ENCODE data around the gene VSIG10.

VSIG10 gene

DNA sequence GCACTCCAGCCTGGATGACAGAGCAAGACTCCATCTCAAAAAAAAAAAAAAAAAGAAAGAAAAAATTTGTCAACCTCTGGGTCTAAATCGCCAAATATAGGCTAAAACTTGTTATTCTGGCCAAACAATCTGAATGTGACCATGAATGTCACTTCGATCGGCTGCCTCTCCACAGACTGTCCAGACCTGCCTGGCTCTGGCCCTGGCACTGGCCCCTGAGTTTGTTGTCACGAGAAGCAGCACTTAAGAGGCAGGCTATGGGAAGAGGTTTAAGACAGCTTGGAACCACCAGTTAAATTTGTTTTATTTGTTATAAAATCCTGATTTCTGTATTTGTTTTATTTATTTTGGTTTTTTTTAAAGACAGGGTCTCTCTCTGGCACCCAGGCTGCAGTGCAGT is 57.4 kb downstream of the VSIG10 start:
- H3K4me1 ChIP-seq (ENCODE audit: control insufficient read depth in 2 of 2, insufficient read depth in 1 of 2, low read depth in 1 of 2, low read length in 2 of 2): no peaks in the 10 kb centered on the region
- H4K8ac ChIP-seq (ENCODE audit: low read depth, low read length): no peak overlapping the region
- no peak overlapping the region for H3K4me2 ChIP-seq (ENCODE audit: insufficient read depth, low read length, poor library complexity, severe bottlenecking)
- H2AK5ac ChIP-seq (ENCODE audit: low read depth, low read length): no peak overlapping the region
- no peak overlapping the region for H4K91ac ChIP-seq (ENCODE audit: low read depth, low read length, poor library complexity)
- H3K4ac ChIP-seq (ENCODE audit: low read length): no peak overlapping the region
- H3K36me3 ChIP-seq (replicated peaks in 1 of 2; ENCODE audit: control insufficient read depth in 2 of 2, insufficient read depth in 2 of 2, low read length in 2 of 2): peaks cover 12 to 92% of the 10 kb centered on the region in 2 donors
- no peak overlapping the region for H3K27ac ChIP-seq (replicated peaks; ENCODE audit: low read length)
- no peak for DNase-seq (ENCODE audit: low spot score)
- H3K4me3 ChIP-seq (ENCODE audit: low read length in 2 of 2): no peak overlapping the region
- no peak overlapping the region for H3K9ac ChIP-seq (ENCODE audit: low read depth, low read length, poor library complexity)
- H3K9me3 ChIP-seq (replicated peaks in 1 of 2; ENCODE audit: control insufficient read depth in 2 of 2, insufficient read depth in 1 of 2, low read depth in 1 of 2, low read length in 2 of 2): no peaks in the 10 kb centered on the region
- no peak overlapping the region for H2BK120ac ChIP-seq (ENCODE audit: low read depth, low read length)
- no peak overlapping the region for H2BK12ac ChIP-seq (ENCODE audit: low read length)
- no peak overlapping the region for H3K14ac ChIP-seq (ENCODE audit: low read length)
- WGBS, 2 donors (ENCODE audit: extremely low coverage in 2 of 2, insufficient read length in 2 of 2, insufficient replicate concordance in 1 of 2): no CpG with 5 or more reads among the region's 4 CpGs
- H3K79me1 ChIP-seq (ENCODE audit: low read depth, low read length): peaks cover 1% of the 10 kb centered on the region
- H2BK15ac ChIP-seq (ENCODE audit: low read length): no peak overlapping the region
- no peak overlapping the region for H2BK5ac ChIP-seq (ENCODE audit: low read length)
- no peak overlapping the region for H3K23ac ChIP-seq (ENCODE audit: low read depth, low read length, poor library complexity)
- H3K27me3 ChIP-seq (ENCODE audit: control insufficient read depth in 3 of 3, insufficient read depth in 3 of 3, low read depth in 1 of 3, low read length in 3 of 3): no peaks in the 10 kb centered on the region
- no peak overlapping the region for H3K18ac ChIP-seq (ENCODE audit: low read length)
- H2AFZ ChIP-seq (ENCODE audit: low read length): no peak overlapping the region

DNA sequence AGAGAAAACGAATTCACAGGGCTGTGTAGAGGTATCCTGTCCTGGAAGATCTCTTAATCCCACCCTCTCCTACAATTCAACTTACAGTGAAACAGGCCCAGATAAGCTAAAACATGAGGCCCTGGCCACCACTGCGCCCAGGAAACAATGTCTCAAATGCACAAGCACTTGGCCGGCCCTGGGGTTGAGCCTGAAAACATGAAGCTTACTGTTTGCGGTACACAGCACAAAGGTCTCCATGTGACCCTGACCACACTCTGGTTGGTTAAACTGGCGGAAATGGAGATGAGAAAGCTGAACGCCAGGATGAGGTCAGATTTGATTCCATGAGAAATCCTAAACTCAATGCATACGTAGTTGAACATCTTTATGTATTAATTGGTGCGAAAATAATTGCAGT is 59.2 kb downstream of the VSIG10 start:
- no peak overlapping the region for H2BK12ac ChIP-seq (ENCODE audit: low read length)
- H3K79me1 ChIP-seq (ENCODE audit: low read depth, low read length): no peaks in the 10 kb centered on the region
- H3K4me2 ChIP-seq (ENCODE audit: insufficient read depth, low read length, poor library complexity, severe bottlenecking): no peak overlapping the region
- no peak overlapping the region for H2BK5ac ChIP-seq (ENCODE audit: low read length)
- H3K36me3 ChIP-seq (replicated peaks in 1 of 2; ENCODE audit: control insufficient read depth in 2 of 2, insufficient read depth in 2 of 2, low read length in 2 of 2): peaks cover 18 to 92% of the 10 kb centered on the region in 2 donors
- no peaks in the 10 kb centered on the region for H3K4me1 ChIP-seq (ENCODE audit: control insufficient read depth in 2 of 2, insufficient read depth in 1 of 2, low read depth in 1 of 2, low read length in 2 of 2)
- H3K23ac ChIP-seq (ENCODE audit: low read depth, low read length, poor library complexity): no peak overlapping the region
- H3K4me3 ChIP-seq (ENCODE audit: low read length in 2 of 2): no peak overlapping the region
- H3K9me3 ChIP-seq (replicated peaks in 1 of 2; ENCODE audit: control insufficient read depth in 2 of 2, insufficient read depth in 1 of 2, low read depth in 1 of 2, low read length in 2 of 2): no peaks in the 10 kb centered on the region
- H3K14ac ChIP-seq (ENCODE audit: low read length): no peak overlapping the region
- no peak overlapping the region for H2AK5ac ChIP-seq (ENCODE audit: low read depth, low read length)
- no peak overlapping the region for H4K91ac ChIP-seq (ENCODE audit: low read depth, low read length, poor library complexity)
- no peak overlapping the region for H3K27ac ChIP-seq (replicated peaks; ENCODE audit: low read length)
- no peak overlapping the region for H3K18ac ChIP-seq (ENCODE audit: low read length)
- no peak for DNase-seq (ENCODE audit: low spot score)
- no peaks in the 10 kb centered on the region for H3K27me3 ChIP-seq (ENCODE audit: control insufficient read depth in 3 of 3, insufficient read depth in 3 of 3, low read depth in 1 of 3, low read length in 3 of 3)
- no peak overlapping the region for H3K4ac ChIP-seq (ENCODE audit: low read length)
- no peak overlapping the region for H3K9ac ChIP-seq (ENCODE audit: low read depth, low read length, poor library complexity)
- no peak overlapping the region for H2AFZ ChIP-seq (ENCODE audit: low read length)
- H2BK15ac ChIP-seq (ENCODE audit: low read length): no peak overlapping the region
- no CpG with 5 or more reads among the region's 8 CpGs for WGBS, 2 donors (ENCODE audit: extremely low coverage in 2 of 2, insufficient read length in 2 of 2, insufficient replicate concordance in 1 of 2)
- H2BK120ac ChIP-seq (ENCODE audit: low read depth, low read length): no peak overlapping the region
- H4K8ac ChIP-seq (ENCODE audit: low read depth, low read length): no peak overlapping the region

DNA sequence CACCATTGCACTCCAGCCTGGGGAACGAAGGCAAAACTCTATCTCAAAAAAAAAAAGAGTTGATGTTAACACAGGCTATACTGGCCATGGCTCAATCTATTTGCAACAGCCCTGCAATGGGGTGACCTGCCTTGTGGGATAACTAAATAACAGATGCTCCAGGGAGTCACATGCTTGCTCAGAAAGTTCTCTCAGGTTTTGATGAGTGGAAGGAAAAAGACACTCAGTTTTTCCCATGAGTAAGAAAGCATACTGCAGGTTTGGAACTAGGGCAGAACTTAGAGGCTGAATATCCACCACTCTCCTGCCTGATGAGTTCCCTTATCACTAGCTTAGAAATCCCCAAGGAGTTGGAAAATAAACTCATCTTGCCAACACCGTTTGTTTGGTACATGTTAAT is 59.7 kb downstream of the VSIG10 start:
- H3K4ac ChIP-seq (ENCODE audit: low read length): no peak overlapping the region
- H2AK5ac ChIP-seq (ENCODE audit: low read depth, low read length): no peak overlapping the region
- no peaks in the 10 kb centered on the region for H3K4me1 ChIP-seq (ENCODE audit: control insufficient read depth in 2 of 2, insufficient read depth in 1 of 2, low read depth in 1 of 2, low read length in 2 of 2)
- no peak overlapping the region for H2AFZ ChIP-seq (ENCODE audit: low read length)
- no peak for DNase-seq (ENCODE audit: low spot score)
- no peak overlapping the region for H3K23ac ChIP-seq (ENCODE audit: low read depth, low read length, poor library complexity)
- no peak overlapping the region for H2BK5ac ChIP-seq (ENCODE audit: low read length)
- no peak overlapping the region for H3K27ac ChIP-seq (replicated peaks; ENCODE audit: low read length)
- no peak overlapping the region for H2BK120ac ChIP-seq (ENCODE audit: low read depth, low read length)
- WGBS, 2 donors (ENCODE audit: extremely low coverage in 2 of 2, insufficient read length in 2 of 2, insufficient replicate concordance in 1 of 2): no CpG with 5 or more reads among the region's 2 CpGs
- no peak overlapping the region for H3K4me2 ChIP-seq (ENCODE audit: insufficient read depth, low read length, poor library complexity, severe bottlenecking)
- H2BK15ac ChIP-seq (ENCODE audit: low read length): no peak overlapping the region
- H3K4me3 ChIP-seq (ENCODE audit: low read length in 2 of 2): no peak overlapping the region
- H3K9ac ChIP-seq (ENCODE audit: low read depth, low read length, poor library complexity): no peak overlapping the region
- H3K79me1 ChIP-seq (ENCODE audit: low read depth, low read length): no peaks in the 10 kb centered on the region
- no peaks in the 10 kb centered on the region for H3K27me3 ChIP-seq (ENCODE audit: control insufficient read depth in 3 of 3, insufficient read depth in 3 of 3, low read depth in 1 of 3, low read length in 3 of 3)
- H3K36me3 ChIP-seq (replicated peaks in 1 of 2; ENCODE audit: control insufficient read depth in 2 of 2, insufficient read depth in 2 of 2, low read length in 2 of 2): peaks cover 20 to 92% of the 10 kb centered on the region in 2 donors
- H3K9me3 ChIP-seq (replicated peaks in 1 of 2; ENCODE audit: control insufficient read depth in 2 of 2, insufficient read depth in 1 of 2, low read depth in 1 of 2, low read length in 2 of 2): no peaks in the 10 kb centered on the region
- no peak overlapping the region for H3K18ac ChIP-seq (ENCODE audit: low read length)
- H3K14ac ChIP-seq (ENCODE audit: low read length): no peak overlapping the region
- H4K8ac ChIP-seq (ENCODE audit: low read depth, low read length): no peak overlapping the region
- no peak overlapping the region for H4K91ac ChIP-seq (ENCODE audit: low read depth, low read length, poor library complexity)
- H2BK12ac ChIP-seq (ENCODE audit: low read length): no peak overlapping the region

DNA sequence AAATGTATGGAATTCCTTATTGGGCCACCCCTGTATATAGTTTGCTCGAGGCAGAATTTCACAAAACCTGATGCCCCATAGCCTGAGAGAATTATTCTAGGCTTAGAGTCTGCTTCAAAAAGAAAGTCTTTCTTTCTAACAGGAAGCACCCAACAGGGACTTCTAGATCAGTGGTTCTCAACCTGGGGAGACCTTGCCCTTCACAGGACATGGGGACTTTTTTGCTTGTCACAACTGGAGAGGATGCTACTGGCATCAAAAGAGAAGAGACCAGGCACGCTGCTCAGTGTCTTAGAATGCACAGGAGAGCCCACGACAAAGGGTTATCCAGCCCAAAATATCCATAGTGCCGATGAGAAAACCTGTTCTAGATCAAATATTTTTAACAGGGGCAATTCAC is 61.7 kb downstream of the VSIG10 start:
- Histone ChIP-seq H3K27ac (replicated peaks; ENCODE audit: low read length) (no peak overlapping the region), H4K8ac (ENCODE audit: low read depth, low read length) (no peak overlapping the region), H2BK120ac (ENCODE audit: low read depth, low read length) (no peak overlapping the region), H3K4me2 (ENCODE audit: insufficient read depth, low read length, poor library complexity, severe bottlenecking) (no peak overlapping the region), H2BK5ac (ENCODE audit: low read length) (no peak overlapping the region), H3K27me3 (ENCODE audit: control insufficient read depth in 3 of 3, insufficient read depth in 3 of 3, low read depth in 1 of 3, low read length in 3 of 3) (no peaks in the 10 kb centered on the region), H3K4me1 (ENCODE audit: control insufficient read depth in 2 of 2, insufficient read depth in 1 of 2, low read depth in 1 of 2, low read length in 2 of 2) (no peaks in the 10 kb centered on the region), H3K36me3 (replicated peaks in 1 of 2; ENCODE audit: control insufficient read depth in 2 of 2, insufficient read depth in 2 of 2, low read length in 2 of 2) (peaks cover 22 to 92% of the 10 kb centered on the region in 2 donors), H2AK5ac (ENCODE audit: low read depth, low read length) (no peak overlapping the region), H4K91ac (ENCODE audit: low read depth, low read length, poor library complexity) (no peak overlapping the region), H3K14ac (ENCODE audit: low read length) (no peak overlapping the region), H2AFZ (ENCODE audit: low read length) (no peak overlapping the region), H3K18ac (ENCODE audit: low read length) (no peak overlapping the region), H3K9me3 (replicated peaks in 1 of 2; ENCODE audit: control insufficient read depth in 2 of 2, insufficient read depth in 1 of 2, low read depth in 1 of 2, low read length in 2 of 2) (no peaks in the 10 kb centered on the region), H3K9ac (ENCODE audit: low read depth, low read length, poor library complexity) (no peak overlapping the region), H2BK12ac (ENCODE audit: low read length) (no peak overlapping the region), H2BK15ac (ENCODE audit: low read length) (no peak overlapping the region), H3K23ac (ENCODE audit: low read depth, low read length, poor library complexity) (no peak overlapping the region), H3K4ac (ENCODE audit: low read length) (no peak overlapping the region), H3K79me1 (ENCODE audit: low read depth, low read length) (no peaks in the 10 kb centered on the region), H3K4me3 (ENCODE audit: low read length in 2 of 2) (no peak overlapping the region)
- no peak for DNase-seq (ENCODE audit: low spot score)
- WGBS, 2 donors (ENCODE audit: extremely low coverage in 2 of 2, insufficient read length in 2 of 2, insufficient replicate concordance in 1 of 2): no CpG with 5 or more reads among the region's 4 CpGs

All from neuronal stem cell (in vitro differentiated cells).